Dendritic cell treated with granulocyte-macrophage colony-stimulating factor and Interleukin-4, amounts not matched to agents 40 ng/mL and 50 ng/mL, for 4 days (primary cell): Measurements from ENCODE around the gene EFNA4.

Source experiments
- H3K27ac Mint-ChIP-seq: one replicate; pipeline ENCODE4 v1.8.0; 2022; ENCODE audit warnings: mild to moderate bottlenecking, mixed read lengths
- H3K27me3 Mint-ChIP-seq: one replicate; pipeline ENCODE4 v1.8.0; 2022; ENCODE audit warnings: mild to moderate bottlenecking, mixed read lengths
- H3K36me3 Mint-ChIP-seq: one replicate; pipeline ENCODE4 v1.8.0; 2022; ENCODE audit warnings: low read depth, mixed read lengths
- H3K4me1 Mint-ChIP-seq: one replicate; pipeline ENCODE4 v1.8.0; 2022; ENCODE audit warnings: low read depth, mixed read lengths
- H3K4me3 Mint-ChIP-seq: one replicate; pipeline ENCODE4 v1.8.0; 2022; ENCODE audit warnings: mild to moderate bottlenecking, moderate library complexity, mixed read lengths
- H3K9me3 Mint-ChIP-seq: one replicate; pipeline ENCODE4 v1.8.0; 2022; ENCODE audit warnings: mixed read lengths
- intact Hi-C: fragments of 100-400 bp; cut with micrococcal nuclease; formaldehyde crosslinking; loops from one replicate; pipeline ENCODE4 v1.15.0; 2022

EFNA4 gene

GRCh38 chr1:155086856-155087535 lies 23.5 kb downstream of the EFNA4 start:
- H3K9me3 Mint-ChIP-seq: no peaks in the 10 kb centered on the region
- H3K4me1 Mint-ChIP-seq: peaks cover 57% of the 10 kb centered on the region
- peaks cover 7% of the 10 kb centered on the region for H3K36me3 Mint-ChIP-seq
- H3K27me3 Mint-ChIP-seq: peaks cover 47% of the 10 kb centered on the region
- H3K27ac Mint-ChIP-seq: no peak overlapping the region
- H3K4me3 Mint-ChIP-seq: no peak overlapping the region
- intact Hi-C loops: loop anchor here (5.0 to 10.0 kb wide), 2 partner anchors 122 to 420 kb away; partner anchors contain the start of gene PYGO2

DNA sequence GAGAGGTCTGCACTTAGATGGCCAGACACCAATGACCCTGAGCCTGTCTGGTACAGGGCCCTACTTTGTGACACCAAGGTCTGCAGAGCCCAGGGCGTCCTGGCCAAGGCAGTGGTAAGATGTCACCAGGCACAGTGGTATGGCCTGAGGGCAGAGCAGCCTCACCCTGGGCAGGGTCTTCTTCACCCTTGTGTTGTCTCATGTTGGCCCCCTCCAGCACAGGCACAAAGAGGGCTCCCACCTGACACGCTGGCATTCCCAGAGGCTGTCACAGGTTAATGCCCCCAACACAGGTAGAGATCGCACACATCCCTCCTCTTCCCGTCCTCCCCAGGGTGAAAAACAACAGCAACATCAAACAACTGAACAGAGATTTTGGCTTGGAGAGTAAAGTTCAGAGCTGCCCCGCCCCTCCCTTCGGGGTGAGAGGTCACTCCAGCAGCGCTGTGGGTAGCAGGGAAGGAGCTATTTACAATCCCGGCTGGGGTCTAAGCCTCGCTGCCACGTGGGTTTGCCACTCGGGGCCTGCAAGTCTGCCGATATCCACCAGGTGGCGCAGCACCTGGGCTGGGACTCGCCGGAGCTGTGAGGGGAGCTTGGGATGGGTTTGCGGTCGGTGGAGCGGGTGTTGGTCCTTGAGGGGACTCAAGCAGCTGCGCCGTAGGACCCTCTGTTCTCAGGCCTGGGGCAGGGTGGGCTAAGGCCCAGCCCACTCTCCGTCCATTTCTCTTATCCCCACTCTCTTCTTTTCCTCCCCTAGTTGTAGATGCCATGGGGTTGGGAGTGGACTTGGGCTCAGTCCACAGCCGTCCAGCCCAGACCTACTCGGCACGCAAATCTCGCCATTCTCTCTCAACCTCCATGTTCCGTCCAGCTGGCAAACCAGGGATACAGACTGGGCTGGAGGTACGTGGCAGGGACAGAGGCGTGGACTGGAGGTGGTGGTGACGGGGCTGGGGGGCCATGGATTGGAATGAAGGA lies 27.8 kb downstream of the EFNA4 start:
- Mint-ChIP-seq H3K27me3 (peaks cover 58% of the 10 kb centered on the region), H3K27ac (no peak overlapping the region)

GRCh38 chr1:155092131-155092530 lies 28.6 kb downstream of the EFNA4 start:
- intact Hi-C loops: no loop called here
- no peak overlapping the region for H3K27ac Mint-ChIP-seq
- H3K4me3 Mint-ChIP-seq: no peak overlapping the region
- H3K36me3 Mint-ChIP-seq: no peaks in the 10 kb centered on the region
- H3K27me3 Mint-ChIP-seq: peaks cover 64% of the 10 kb centered on the region
- no peaks in the 10 kb centered on the region for H3K9me3 Mint-ChIP-seq
- H3K4me1 Mint-ChIP-seq: peaks cover 22% of the 10 kb centered on the region

More for the DNA sequence above, 27.8 kb downstream of the EFNA4 start:
- H3K9me3 Mint-ChIP-seq: no peaks in the 10 kb centered on the region
- intact Hi-C loops: loop anchor here (1.0 kb wide), 1 partner anchor 76 kb away; no protein-coding TSS in a partner anchor
- no peaks in the 10 kb centered on the region for H3K36me3 Mint-ChIP-seq
- no peak overlapping the region for H3K4me3 Mint-ChIP-seq
- H3K4me1 Mint-ChIP-seq: peaks cover 29% of the 10 kb centered on the region

DNA sequence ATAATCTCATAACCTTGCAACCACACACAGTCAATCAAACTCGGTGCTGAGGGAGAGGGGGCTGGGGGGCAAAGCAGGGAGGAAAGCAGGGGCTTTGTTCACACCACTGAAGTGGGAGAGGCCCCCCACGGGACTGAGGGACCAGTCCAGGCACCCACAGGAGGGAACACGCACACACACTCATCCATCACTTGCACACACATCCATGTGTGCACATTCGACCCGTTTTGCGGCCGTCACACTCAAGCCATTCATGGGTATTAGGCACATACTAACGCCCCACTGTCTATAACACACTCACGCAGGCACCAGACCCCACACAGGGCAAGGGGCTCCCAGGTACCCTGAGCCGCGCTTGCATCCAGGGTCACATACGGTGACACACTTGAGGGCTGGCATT lies 29.1 kb downstream of the EFNA4 start:
- no peak overlapping the region for H3K27ac Mint-ChIP-seq
- no peak overlapping the region for H3K4me3 Mint-ChIP-seq
- no peaks in the 10 kb centered on the region for H3K36me3 Mint-ChIP-seq
- H3K9me3 Mint-ChIP-seq: no peaks in the 10 kb centered on the region
- peaks cover 65% of the 10 kb centered on the region for H3K27me3 Mint-ChIP-seq
- intact Hi-C loops: no loop called here
- peaks cover 20% of the 10 kb centered on the region for H3K4me1 Mint-ChIP-seq

DNA sequence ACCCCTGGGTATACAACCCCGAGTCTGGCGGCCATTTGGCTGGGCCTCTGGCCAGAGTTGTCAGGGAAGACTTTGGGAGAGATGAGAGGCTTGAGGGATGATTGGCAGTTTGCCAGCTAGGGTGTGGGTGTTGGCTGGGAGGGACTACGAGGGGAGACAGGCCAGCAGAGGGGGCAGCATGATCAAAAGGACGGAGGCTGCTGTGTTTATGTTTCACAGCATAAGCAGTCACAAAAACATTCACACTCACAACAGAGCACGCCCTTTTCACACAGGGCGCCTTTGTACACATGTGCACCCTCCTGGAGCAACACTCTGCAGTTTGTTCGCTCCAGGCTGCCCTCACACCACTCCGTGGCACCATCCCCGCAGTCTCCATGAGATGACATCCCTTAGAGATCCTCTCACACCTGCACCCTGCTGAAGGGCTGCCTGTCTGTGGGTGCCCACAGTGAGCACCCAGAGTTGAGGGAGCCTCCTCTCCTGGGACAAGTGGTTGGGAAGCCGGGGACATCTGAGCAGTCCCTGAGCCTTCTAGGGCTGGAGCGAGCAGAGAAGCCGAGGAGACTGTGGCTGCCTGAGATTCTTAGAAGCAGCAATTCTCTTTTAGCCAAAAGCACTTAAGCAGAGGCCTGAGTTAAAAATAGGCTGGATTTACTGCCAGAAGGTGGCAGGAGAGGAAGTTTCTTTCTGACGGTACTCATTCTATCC lies 30.5 kb downstream of the EFNA4 start:
- intact Hi-C loops: no loop called here
- Mint-ChIP-seq H3K9me3 (no peaks in the 10 kb centered on the region), H3K4me1 (peaks cover 20% of the 10 kb centered on the region), H3K27ac (no peak overlapping the region), H3K4me3 (no peak overlapping the region), H3K27me3 (peaks cover 68% of the 10 kb centered on the region), H3K36me3 (no peaks in the 10 kb centered on the region)

DNA sequence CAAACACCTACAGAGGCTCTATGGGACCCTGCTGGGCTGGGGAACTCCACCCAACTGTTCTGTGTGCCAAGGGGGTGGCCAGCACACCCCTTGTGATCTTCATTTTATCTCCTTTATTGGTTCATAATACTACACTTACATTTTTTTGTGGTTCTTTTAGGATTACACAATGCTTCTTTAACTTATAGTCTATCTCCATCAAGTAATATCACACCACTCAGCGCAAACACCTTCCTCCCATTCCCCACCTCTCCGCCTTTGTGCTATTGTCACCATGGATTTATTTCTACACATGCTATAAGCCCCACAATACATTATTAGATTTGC lies 31.0 kb downstream of the EFNA4 start:
- Mint-ChIP-seq H3K27ac (no peak overlapping the region), H3K4me1 (peaks cover 20% of the 10 kb centered on the region), H3K4me3 (no peak overlapping the region), H3K9me3 (no peaks in the 10 kb centered on the region), H3K36me3 (no peaks in the 10 kb centered on the region), H3K27me3 (peaks cover 69% of the 10 kb centered on the region)
- intact Hi-C loops: no loop called here

GRCh38 chr1:155099331-155099730 lies 35.8 kb downstream of the EFNA4 start:
- no peaks in the 10 kb centered on the region for H3K9me3 Mint-ChIP-seq
- H3K27me3 Mint-ChIP-seq: peaks cover 41% of the 10 kb centered on the region
- no peak overlapping the region for H3K27ac Mint-ChIP-seq
- H3K4me3 Mint-ChIP-seq: no peak overlapping the region
- intact Hi-C loops: no loop called here
- peaks cover 23% of the 10 kb centered on the region for H3K4me1 Mint-ChIP-seq
- no peaks in the 10 kb centered on the region for H3K36me3 Mint-ChIP-seq

DNA sequence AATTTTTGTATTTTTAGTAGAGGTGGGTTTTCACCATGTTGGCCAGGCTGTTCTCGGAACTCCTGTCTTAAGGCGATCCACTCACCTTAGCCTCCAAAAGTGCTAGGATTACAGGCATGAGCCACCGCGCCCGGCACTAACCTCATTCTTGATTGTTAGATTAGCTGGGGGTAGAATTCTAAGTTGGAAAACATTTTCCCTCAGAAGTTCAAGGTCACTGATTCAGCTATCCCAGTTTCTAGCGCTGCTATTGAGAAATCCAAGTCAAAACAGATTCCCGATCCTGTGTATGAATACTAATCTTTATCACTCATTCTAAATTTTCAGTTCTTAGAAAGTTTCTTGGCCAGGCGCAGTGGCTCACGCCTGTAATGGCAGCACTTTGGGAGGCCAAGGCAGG lies 39.8 kb downstream of the EFNA4 start:
- H3K4me1 Mint-ChIP-seq: peaks cover 37% of the 10 kb centered on the region
- no peak overlapping the region for H3K4me3 Mint-ChIP-seq
- H3K27me3 Mint-ChIP-seq: peaks cover 26% of the 10 kb centered on the region
- no peaks in the 10 kb centered on the region for H3K9me3 Mint-ChIP-seq
- H3K36me3 Mint-ChIP-seq: no peaks in the 10 kb centered on the region
- H3K27ac Mint-ChIP-seq: no peak overlapping the region
- intact Hi-C loops: loop anchor here (5.0 kb wide), 1 partner anchor 34 kb away; the partner anchor contains the start of gene SLC50A1

DNA sequence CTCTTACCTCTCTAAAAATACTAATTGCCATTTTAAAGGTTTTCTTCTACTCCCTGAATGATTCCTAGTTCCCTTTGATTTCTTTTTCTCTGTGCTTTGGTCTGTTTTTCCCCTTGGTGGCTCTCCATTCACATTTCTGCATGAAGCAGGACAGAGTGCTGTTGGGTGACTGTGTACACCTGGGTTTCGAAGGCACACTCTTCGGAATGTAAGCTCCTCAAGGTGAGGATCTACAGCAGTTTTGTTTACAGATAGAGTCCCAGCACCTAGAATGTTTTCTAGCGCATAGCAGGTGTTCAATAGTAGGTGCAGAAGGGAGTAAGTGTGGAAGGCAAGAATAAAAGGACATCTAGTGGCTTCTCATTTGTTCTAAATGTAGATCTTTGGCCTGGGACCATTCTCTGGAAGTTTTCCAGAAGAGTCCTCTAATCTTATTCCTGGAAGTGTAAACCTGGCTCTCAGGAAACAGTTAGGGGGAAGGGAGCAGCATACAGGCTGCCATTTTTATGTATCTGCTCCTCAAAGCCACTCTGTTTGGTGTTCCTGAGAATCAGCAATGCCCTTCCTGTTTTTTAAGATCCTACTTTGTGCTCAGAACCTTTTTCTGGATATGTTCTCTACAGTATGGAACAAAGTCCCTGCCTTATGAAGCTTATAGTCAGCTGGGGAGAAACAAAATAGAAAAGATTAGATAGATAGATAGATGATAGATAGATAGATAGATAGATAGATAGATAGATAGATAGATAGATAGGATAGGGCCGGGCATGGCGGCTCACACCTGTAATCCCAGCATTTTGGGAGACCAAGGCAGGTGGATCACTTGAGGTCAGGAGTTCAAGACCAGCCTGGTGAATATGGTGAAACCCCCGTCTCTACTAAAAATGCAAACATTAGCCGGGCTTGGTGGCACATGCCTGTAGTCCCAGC lies 41.3 kb downstream of the EFNA4 start:
- Mint-ChIP-seq H3K9me3 (no peaks in the 10 kb centered on the region), H3K36me3 (no peaks in the 10 kb centered on the region), H3K4me1 (peaks cover 37% of the 10 kb centered on the region), H3K27ac (no peak overlapping the region), H3K27me3 (peaks cover 26% of the 10 kb centered on the region), H3K4me3 (no peak overlapping the region)
- intact Hi-C loops: loop anchor here (5.0 kb wide), 1 partner anchor 32 kb away; the partner anchor contains the start of gene SLC50A1

DNA sequence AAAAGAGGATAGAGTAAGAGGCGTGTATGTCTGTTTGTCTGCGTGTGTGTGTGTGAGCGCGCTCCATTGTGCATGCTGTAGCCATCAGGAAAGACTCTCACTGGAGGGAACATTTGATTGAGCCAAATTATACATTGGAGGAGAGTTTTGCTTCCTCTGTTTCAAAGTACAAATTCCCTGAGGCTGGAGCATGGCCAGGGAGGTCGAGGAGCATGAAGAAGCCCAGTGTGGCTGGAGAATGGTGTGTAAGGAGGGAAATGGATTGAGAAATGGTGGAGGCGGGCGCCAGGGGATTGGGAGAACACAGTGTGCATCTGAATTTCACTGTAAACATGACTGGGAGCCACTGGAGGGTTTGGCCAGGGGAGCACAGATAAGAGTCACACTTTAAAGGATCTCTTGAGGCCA lies 42.1 kb downstream of the EFNA4 start:
- Mint-ChIP-seq H3K4me3 (no peak overlapping the region), H3K9me3 (no peaks in the 10 kb centered on the region), H3K27me3 (peaks cover 24% of the 10 kb centered on the region), H3K27ac (no peak overlapping the region), H3K36me3 (no peaks in the 10 kb centered on the region), H3K4me1 (peaks cover 37% of the 10 kb centered on the region)
- intact Hi-C loops: no loop called here

- intact Hi-C loops: no loop called here
- Mint-ChIP-seq H3K4me3 (no peak overlapping the region), H3K27ac (no peak overlapping the region), H3K27me3 (peaks cover 27% of the 10 kb centered on the region), H3K4me1 (peaks cover 31% of the 10 kb centered on the region), H3K36me3 (no peaks in the 10 kb centered on the region), H3K9me3 (no peaks in the 10 kb centered on the region)
Measured at GRCh38 chr1:155106862-155107261, 43.3 kb downstream of the EFNA4 start.

GRCh38 chr1:155107309-155108264 lies 44.0 kb downstream of the EFNA4 start:
- no peak overlapping the region for H3K27ac Mint-ChIP-seq
- H3K4me3 Mint-ChIP-seq: no peak overlapping the region
- H3K9me3 Mint-ChIP-seq: no peaks in the 10 kb centered on the region
- no peaks in the 10 kb centered on the region for H3K36me3 Mint-ChIP-seq
- intact Hi-C loops: no loop called here
- H3K4me1 Mint-ChIP-seq: peaks cover 29% of the 10 kb centered on the region
- peaks cover 28% of the 10 kb centered on the region for H3K27me3 Mint-ChIP-seq
